ENCODE data around the gene HEPACAM2.

Gene HEPACAM2

GRCh38 chr7:93226310-93226709, at the start of gene HEPACAM2:
HEPACAM2 (minus strand) TSS chr7:93226469.
- no peak for DNase-seq

- no peak for DNase-seq
Measured at GRCh38 chr7:93265220-93265619, 39.0 kb upstream of the HEPACAM2 start.

- DNase-seq: no peak
Measured at GRCh38 chr7:93262535-93262934, 36.3 kb upstream of the HEPACAM2 start.

- DNase-seq: no peak
Measured at GRCh38 chr7:93258661-93259060, 32.4 kb upstream of the HEPACAM2 start.

- peak; percentile 19 for DNase-seq
Measured at GRCh38 chr7:93249491-93250148, 23.4 kb upstream of the HEPACAM2 start.

- DNase-seq: no peak
Measured at GRCh38 chr7:93245525-93246432, 19.5 kb upstream of the HEPACAM2 start.

GRCh38 chr7:93242106-93242505, 15.8 kb upstream of the HEPACAM2 start:
- no peak for DNase-seq

- DNase-seq: no peak
Measured at GRCh38 chr7:93239824-93240223, 13.6 kb upstream of the HEPACAM2 start.

GRCh38 chr7:93238748-93239147, 12.5 kb upstream of the HEPACAM2 start:
- DNase-seq: no peak

- no peak for DNase-seq
Measured at GRCh38 chr7:93238131-93238530, 11.9 kb upstream of the HEPACAM2 start.

- DNase-seq: no peak
Measured at GRCh38 chr7:93235541-93235940, 9.3 kb upstream of the HEPACAM2 start.

- DNase-seq: no peak
Measured at GRCh38 chr7:93232673-93233018, 6.4 kb upstream of the HEPACAM2 start.

- peak; percentile 97 for DNase-seq
Measured at GRCh38 chr7:93231799-93232672, 5.8 kb upstream of the HEPACAM2 start, which contains the start of gene VPS50. VPS50 (plus strand) TSS chr7:93232366; CDS start chr7:93232468, 102 bp downstream.

- DNase-seq: no peak
Measured at GRCh38 chr7:93231259-93231658, 5.0 kb upstream of the HEPACAM2 start.

GRCh38 chr7:93228302-93228701, 2.0 kb upstream of the HEPACAM2 start:
- DNase-seq: no peak

- DNase-seq: no peak
Measured at GRCh38 chr7:93219868-93220267, 6.4 kb downstream of the HEPACAM2 start.

- DNase-seq: no peak
Measured at GRCh38 chr7:93218997-93219827, 7.1 kb downstream of the HEPACAM2 start.

GRCh38 chr7:93212881-93213280, 13.4 kb downstream of the HEPACAM2 start:
- DNase-seq: no peak

- no peak for DNase-seq
Measured at GRCh38 chr7:93211228-93211818, 14.9 kb downstream of the HEPACAM2 start.

GRCh38 chr7:93205046-93205445, 21.2 kb downstream of the HEPACAM2 start:
- DNase-seq: no peak

- DNase-seq: no peak
Measured at GRCh38 chr7:93203496-93203895, 22.8 kb downstream of the HEPACAM2 start.

Measured in right hindlimb (tissue), 1 donor.